Kidney capillary endothelial cell (primary cell): ENCODE measurements around the gene NOL4L.
"Not testable (repeated sequence)": the region's sequence is repeated elsewhere in the genome, so short reads cannot be mapped to it uniquely, and the experiment has no call there.

Source experiments
- DNase-seq: peaks from one replicate; pipeline ENCODE4 v3.0.0-alpha.2; 2018; ENCODE audit warnings: low spot score

NOL4L gene

GRCh38 chr20:32470025-32470861, 114.9 kb downstream of the NOL4L start:
- peak; percentile 98 for DNase-seq

GRCh38 chr20:32468860-32469259, 116.3 kb downstream of the NOL4L start:
- peak; percentile 17 for DNase-seq

GRCh38 chr20:32468313-32468640, 116.9 kb downstream of the NOL4L start:
- DNase-seq: no peak

- no peak for DNase-seq
Observed at GRCh38 chr20:32467506-32468312, 117.4 kb downstream of the NOL4L start.

- DNase-seq: no peak
Observed at GRCh38 chr20:32466739-32467505, 118.2 kb downstream of the NOL4L start.

GRCh38 chr20:32465901-32466675, 119.0 kb downstream of the NOL4L start:
- not testable (repeated sequence) for DNase-seq

GRCh38 chr20:32465092-32465900, 119.8 kb downstream of the NOL4L start:
- DNase-seq: peak; percentile 94

GRCh38 chr20:32464401-32465091, 120.6 kb downstream of the NOL4L start:
- no peak for DNase-seq

GRCh38 chr20:32463642-32464400, 121.3 kb downstream of the NOL4L start:
- DNase-seq: no peak

- no peak for DNase-seq
Observed at GRCh38 chr20:32462900-32463641, 122.1 kb downstream of the NOL4L start.

- no peak for DNase-seq
Observed at GRCh38 chr20:32461836-32462600, 123.1 kb downstream of the NOL4L start.

- DNase-seq: no peak
Observed at GRCh38 chr20:32460683-32461320, 124.3 kb downstream of the NOL4L start.

GRCh38 chr20:32460231-32460630, 124.9 kb downstream of the NOL4L start:
- no peak for DNase-seq

- DNase-seq: no peak
Observed at GRCh38 chr20:32458837-32459220, 126.3 kb downstream of the NOL4L start.

- DNase-seq: no peak
Observed at GRCh38 chr20:32458061-32458836, 126.9 kb downstream of the NOL4L start.

GRCh38 chr20:32457479-32457986, 127.6 kb downstream of the NOL4L start:
- no peak for DNase-seq
